HG03108 (cell line): ENCODE data around the gene MCAT.
"Not testable (repeated sequence)": the region's sequence is repeated elsewhere in the genome, so short reads cannot be mapped to it uniquely, and the experiment has no call there.

ENCODE experiments used
- ATAC-seq: cut with Tn5 transposase; IDR thresholded peaks from one replicate; pipeline ENCODE4 v1.9.1; 2021; ENCODE audit warnings: moderate library complexity; ENCODE audit not compliant: unreplicated experiment

The MCAT gene

DNA sequence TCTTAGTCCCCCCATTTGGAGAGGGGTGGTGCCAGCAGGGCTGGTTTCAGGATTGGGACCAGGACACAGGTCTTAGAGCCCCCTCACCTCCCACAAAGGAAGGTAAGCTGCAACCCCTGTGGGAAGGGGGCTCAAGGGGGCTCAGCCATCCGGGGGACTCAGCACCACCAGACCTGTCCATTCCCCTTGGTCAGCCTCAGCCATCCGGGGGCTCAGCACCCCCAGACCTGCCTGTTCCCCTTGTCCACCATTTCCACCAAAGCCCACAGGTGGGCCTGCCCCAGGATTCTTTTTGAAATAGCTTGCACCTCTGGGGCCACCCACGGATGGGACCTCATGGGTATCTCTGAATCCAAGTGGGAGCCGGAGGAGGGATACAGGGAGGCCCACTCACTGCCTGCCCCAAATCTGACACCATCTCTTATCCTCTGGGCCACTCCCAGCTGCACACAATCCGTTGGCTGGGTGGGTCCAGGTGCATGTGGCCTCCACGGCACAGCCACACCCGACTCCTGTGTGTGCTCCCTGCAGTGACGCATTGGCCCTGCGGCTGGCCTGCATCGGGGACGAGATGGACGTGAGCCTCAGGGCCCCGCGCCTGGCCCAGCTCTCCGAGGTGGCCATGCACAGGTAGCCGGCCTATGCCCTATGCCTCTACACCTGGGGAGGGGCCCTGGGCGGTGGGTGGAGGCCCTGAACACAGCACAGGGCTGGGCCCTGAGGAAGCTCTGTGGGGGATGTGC lies 15.9 kb downstream of the MCAT start:
- no peak for ATAC-seq

DNA sequence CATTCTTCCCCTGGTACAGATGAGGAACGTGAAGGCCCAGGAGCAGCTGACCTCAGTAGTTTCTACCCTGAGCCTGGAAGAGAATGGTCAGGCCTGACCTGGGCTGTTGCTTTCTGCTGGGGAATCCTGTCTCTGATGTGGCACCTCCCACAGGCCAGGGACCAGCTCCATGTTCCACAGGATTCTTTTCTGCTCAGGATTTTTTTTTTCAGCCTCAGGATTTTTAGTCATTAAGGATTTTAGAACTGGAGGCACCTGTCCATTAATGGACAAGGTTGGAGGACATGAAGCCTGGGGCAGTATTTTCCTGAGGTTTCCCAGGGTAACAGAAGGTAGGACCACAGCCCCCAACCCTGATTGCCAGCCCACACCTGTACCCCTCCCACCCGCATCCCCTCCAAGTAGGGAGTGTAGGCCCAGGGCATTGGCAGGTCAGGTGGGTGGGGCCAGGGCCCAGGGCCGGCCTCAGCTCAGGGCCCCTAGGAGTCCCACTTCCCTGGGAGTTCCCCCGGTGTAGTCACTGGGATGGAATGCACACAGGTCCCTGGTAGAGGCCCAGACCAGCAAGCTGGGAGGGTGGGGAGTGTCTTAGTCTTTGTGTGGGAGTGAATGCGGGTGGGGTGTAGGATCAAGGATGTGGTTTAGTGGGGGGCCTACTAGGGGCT lies 16.6 kb downstream of the MCAT start:
- ATAC-seq, result no peak

GRCh38 chr22:43118953-43119458 lies 24.2 kb downstream of the MCAT start:
- no peak for ATAC-seq

DNA sequence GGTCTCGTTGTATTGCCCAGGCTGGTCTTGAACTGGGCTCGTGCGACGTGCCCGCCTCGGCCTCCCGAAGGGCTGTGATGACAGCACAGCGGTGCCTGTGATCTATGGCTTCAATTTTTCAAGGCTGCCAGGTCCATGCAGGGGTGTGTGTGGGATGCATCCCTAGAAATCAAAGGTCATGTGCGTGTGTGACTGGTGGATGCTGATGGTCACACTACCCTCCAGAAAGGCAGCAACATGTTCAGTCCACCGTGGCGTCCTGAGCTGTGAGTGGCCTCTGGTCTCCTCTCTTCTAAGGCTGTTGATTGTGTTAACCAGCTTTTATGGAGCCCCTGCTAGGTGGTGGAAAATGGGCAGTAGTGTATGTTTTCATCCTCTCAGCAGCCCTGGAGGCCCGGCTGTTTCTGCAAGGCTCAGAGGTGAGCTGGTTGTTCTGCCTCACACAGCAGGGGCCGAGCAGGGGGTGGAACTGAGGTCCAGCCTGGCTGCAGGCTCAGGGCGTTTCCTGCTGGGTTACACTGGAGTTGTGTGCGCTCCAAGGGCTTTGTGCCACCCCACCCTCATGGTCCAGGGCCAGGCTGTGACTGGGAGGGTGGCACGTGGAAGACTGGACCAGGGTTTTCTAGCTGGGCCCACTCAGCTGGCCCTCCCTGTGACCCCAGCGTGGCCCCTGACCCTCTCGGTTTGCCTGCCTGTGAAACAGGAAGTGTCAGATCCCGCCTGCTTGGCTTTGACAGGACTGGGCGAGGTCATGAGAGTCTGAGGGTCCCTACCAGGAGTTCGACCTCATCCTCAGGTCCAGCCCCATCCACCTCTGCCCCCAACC lies 25.0 kb downstream of the MCAT start:
- no peak for ATAC-seq

- ATAC-seq, result no peak
These were observed 26.3 kb downstream of the MCAT start for GRCh38 chr22:43116932-43117331.

DNA sequence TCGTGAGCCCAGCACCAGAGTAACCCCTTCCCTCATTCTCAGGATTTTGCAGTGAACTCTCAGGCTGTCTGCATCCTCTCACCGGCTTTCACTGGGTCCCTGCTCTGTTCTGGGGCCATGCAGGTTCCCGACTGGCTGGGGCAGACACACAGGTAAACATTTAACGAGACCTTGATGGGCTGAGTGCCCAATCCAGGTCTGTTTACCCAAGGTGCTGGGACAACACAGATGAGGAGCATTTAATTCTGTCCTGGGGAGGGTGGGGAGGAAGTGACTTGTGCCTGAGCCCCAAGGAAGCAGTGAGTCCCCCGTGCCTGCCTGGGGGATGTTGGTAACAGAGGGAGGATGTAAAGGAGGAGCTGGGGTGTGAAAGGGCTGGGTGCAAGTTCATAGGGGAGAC lies 28.2 kb downstream of the MCAT start:
- ATAC-seq, result no peak

- ATAC-seq, result no peak
These were observed 29.5 kb downstream of the MCAT start for GRCh38 chr22:43113526-43114251.

DNA sequence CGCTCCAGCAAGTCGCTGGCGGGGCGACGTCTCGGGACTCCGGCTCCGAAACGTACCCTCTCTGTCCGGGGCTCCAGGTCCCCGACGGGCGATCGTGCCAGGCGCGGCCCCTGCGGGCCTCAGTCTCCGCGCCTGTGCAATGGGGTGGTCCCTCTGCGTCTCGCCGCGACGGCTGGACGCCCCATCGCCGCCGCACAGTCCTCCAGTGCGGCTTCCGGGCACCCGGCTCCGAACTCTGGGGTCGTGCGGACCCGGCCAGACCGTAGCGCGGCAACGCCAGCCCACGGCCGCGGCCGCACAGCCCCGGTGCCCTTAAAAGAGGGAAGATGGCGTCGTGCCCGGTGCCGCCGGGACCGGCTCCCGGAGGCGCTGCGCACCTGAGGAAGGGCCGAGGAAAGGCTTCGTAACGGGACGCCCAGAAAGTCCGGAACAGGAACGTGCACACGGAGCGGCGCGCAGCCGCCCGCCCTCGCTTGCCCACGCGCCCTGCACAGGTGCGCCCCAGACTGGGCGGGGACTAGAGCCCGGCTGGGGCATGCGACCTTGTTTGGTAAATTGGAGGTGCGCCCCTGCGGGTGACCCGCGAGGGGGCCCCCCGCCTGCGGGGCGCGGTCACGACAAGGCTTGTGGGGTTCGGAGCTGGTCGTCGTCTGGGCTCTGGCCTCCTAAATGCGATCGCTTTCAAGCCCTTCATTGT lies 32.1 kb downstream of the MCAT start:
- no peak for ATAC-seq

GRCh38 chr22:43110444-43110926 lies 32.7 kb downstream of the MCAT start, which contains the start of gene BIK:
Gene BIK (plus strand): TSS chr22:43110750. CDS start chr22:43124023, 13,273 bp downstream.
- no peak for ATAC-seq

DNA sequence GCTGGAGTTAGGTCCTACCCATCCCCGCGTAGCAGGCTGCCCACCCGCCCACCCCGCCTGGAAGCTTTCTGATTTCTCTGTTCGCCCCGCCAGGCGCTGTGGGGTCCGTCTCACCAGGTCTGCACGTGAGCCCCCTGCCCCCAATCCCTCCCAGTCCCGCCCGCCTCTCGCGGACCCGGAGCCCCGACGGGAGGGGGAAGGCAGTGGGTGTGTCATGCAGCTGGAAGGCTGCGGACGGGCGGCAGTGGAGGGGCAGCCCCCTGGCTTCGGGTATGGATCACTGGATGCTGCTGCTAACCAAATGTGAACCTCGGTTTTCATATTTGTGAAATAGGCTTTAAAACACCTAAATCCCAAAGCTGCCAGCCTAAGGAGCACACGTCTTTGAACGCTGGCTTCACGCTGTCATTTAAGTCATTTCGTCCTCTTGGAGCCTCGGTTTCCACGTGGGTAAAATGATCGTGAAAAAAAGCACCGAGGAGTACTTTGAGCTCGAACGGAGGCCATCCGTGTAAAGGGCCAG lies 33.2 kb downstream of the MCAT start:
- ATAC-seq, result no peak

DNA sequence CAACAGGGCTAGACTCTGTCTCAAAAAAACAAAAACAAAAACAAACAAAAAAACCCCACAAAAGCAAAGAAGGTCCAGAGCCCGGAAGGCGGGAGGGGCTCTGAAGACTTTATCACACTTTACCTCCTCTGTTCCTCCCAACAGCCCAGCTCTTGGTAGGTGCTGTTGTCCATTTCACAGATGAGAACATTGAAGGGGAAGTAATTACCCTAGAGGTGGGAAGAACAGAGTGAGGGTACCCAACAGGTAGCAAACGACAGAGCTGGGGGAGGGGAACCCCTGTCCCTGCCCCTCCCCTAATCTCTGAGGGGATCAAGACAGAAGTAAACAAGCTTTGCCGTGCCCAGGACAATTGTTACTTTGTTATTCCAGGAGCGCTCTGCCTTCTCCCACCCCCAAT lies 33.7 kb downstream of the MCAT start:
- no peak for ATAC-seq

- ATAC-seq, result no peak
These were observed 36.9 kb downstream of the MCAT start for GRCh38 chr22:43106302-43106701.

DNA sequence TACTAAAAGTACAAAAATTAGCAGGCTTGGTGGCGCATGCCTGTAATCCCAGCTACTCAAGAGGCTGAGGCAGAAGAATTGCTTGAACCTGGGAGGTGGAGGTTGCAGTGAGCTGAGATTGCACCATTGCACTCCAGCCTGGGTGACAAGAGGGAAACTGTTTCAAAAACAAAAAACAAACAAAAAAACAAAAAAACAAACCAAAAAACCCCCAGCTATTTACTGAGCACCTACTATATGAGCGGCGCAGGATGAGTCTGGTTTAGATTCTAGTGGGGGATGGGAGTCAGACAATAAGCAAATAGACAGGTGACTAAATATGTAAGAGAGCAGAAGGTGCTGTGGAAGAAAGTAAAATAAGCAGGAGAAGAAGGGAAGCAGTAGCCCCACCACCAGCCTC lies 38.2 kb downstream of the MCAT start:
- ATAC-seq, result not testable (repeated sequence)

GRCh38 chr22:43104056-43104625 lies 39.1 kb downstream of the MCAT start:
- not testable (repeated sequence) for ATAC-seq

DNA sequence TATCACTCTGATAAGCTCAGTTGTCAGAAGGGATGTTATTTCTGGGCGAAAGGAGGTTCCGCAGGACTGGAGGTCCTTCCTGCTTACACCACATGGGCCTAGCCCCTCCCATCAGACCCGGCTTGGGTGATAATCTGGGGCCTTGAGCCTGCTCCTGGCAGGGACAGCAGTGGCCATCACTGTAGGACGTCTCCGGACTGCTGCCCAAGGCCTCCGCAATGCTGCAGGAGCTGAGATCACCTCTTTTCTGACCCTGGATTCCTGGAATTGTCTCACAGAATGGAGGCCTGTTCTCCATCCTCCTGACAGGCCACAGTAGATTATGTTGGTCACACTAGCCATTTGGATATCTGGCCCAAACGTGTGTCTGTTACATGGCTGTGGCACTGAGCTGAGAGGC lies 41.9 kb downstream of the MCAT start:
- no peak for ATAC-seq

DNA sequence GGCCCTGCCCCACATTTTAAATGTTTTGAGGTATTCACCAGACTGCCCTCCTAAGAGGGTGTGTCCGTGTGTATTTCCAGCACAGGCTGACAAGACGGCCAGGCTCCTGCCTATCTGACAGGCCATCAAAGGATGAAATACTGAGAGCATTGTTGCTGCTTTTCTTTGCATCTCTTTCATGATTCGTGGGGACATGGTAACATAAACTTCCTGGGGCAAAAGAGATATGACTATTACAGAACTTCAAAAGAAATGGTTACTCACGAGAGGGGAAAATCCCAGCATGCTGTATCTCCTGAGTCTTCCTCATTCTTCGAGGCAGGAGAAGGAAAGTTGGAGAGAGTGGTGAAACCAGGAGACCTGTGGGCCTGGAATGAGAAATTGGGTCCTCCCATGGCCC lies 43.0 kb downstream of the MCAT start:
- ATAC-seq, result no peak

DNA sequence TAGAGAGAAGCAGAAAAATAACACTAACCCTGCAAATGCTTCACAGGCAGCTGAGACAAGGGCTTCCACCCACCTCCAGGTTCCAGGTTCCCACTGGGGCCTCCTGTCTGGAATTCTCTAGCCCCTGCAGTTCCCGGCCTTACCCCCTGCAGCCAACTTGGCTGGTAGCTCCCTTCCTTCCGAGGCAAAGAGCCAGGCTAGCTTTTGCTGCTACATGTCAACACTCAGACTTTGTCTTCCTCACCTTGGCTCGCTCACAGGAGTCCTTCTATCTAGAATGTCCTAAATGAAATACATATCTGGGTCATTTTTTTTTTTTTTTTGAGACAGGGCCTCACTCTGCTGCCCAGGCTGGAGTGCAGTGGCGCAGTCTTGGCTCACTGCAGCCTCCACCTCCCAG lies 44.1 kb downstream of the MCAT start:
- ATAC-seq, result no peak

DNA sequence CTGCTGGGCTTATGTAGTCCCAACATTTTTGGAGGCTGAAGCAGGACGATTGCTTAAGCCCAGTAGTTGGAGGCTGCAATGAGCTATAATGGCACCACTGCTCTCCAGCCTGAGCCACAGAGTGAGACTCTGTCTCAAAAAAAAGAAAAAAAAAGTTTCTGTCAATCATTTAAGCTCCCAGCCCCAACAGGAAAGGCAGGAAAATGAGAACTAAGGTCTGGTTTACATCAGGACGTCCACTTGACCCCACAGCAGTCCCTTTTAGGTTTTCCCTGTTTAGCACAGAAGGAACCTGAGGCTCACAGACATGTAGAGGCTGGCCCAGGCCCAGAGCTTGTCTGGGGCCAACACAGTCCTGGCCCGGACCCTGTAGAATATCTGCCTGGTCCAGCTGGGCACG lies 44.8 kb downstream of the MCAT start:
- no peak for ATAC-seq

DNA sequence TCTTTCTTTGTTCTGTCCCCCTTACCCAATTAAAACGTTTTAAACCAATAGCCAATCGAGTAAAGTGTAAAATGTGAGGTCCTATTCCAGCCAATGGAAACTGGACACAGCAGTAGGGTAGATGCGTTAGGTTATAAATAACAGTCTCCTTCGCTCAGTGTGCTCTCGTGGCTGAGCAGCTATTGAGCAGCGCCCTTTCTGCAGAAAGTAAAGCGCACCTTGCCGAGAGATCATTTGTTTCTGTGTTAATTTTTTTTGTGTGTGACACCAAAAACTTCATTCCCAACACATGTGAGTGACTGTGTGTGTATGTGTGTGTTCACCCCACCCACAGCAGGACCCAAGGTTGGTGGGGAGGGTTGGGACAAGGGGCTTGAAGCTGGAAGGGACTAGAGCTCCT lies 46.8 kb downstream of the MCAT start:
- ATAC-seq, result no peak

GRCh38 chr22:43094551-43094950 lies 48.6 kb downstream of the MCAT start:
- no peak for ATAC-seq
